HEK293 (cell line): ENCODE data around the gene UBAC2.
A peak's percentile ranks its signal among the peaks of the same experiment; 100 is the strongest.

Experiments used
- CTCF ChIA-PET: fragments of 350-600 bp; formaldehyde crosslinking; extraction: SDS; loops from one replicate; lab custom pipeline; 2021; ENCODE audit warnings: antibody characterized with exemption; lab: Yijun Ruan, JAX
- POLR2A ChIA-PET: fragments of 300-600 bp; formaldehyde crosslinking; extraction: SDS; loops from one replicate; lab custom pipeline; 2020; ENCODE audit warnings: antibody characterized with exemption, inconsistent platforms; lab: Yijun Ruan, JAX
- H3K27ac ChIP-seq: fragments of 200-500 bp; sonication (Bioruptor generic); 2 replicates; pipeline ENCODE4 v1.5.1; 2014; ENCODE audit warnings: low read depth, low read length, control low read depth, inconsistent platforms; ENCODE audit errors: extremely low read depth
- H3K36me3 ChIP-seq, 2 experiments: fragments of 200-500 bp in 1 of 2; sonication (Bioruptor generic) in 1 of 2; 1 replicate in 1 of 2; 2 replicates in 1 of 2; pipeline ENCODE4 v1.5.1; 2014 to 2017; ENCODE audit warnings: inconsistent platforms in 2 of 2, low read length in 2 of 2; ENCODE audit not compliant: control insufficient read depth in 2 of 2, insufficient read depth in 1 of 2
- H3K4me1 ChIP-seq: fragments of 200-500 bp; sonication (Bioruptor generic); 2 replicates; pipeline ENCODE4 v1.5.1; 2014; ENCODE audit warnings: mild to moderate bottlenecking, low read length, inconsistent platforms; ENCODE audit not compliant: control insufficient read depth, insufficient read depth
- H3K4me3 ChIP-seq: 2 replicates; pipeline ENCODE4 v1.5.1; 2011; ENCODE audit warnings: low read depth, mild to moderate bottlenecking, control low read depth, low read length, moderate library complexity
- H3K9me3 ChIP-seq: fragments of 200-500 bp; sonication (Bioruptor generic); 2 replicates; pipeline ENCODE4 v1.5.1; 2014; ENCODE audit warnings: low read depth, low read length, inconsistent platforms; ENCODE audit not compliant: control insufficient read depth, insufficient read depth
- EGR2 ChIP-seq: fragments of 450-650 bp; formaldehyde crosslinking; IDR thresholded peaks from 2 replicates; pipeline ENCODE4 v1.5.1; 2016; ENCODE audit warnings: low read depth, missing biosample characterization, missing genetic modification characterization
- INSM2 ChIP-seq: fragments of 450-650 bp; formaldehyde crosslinking; IDR thresholded peaks from 2 replicates; pipeline ENCODE4 v1.5.1; 2016; ENCODE audit warnings: missing biosample characterization, missing genetic modification characterization
- KLF7 ChIP-seq: fragments of 450-650 bp; formaldehyde crosslinking; IDR thresholded peaks from 2 replicates; pipeline ENCODE4 v1.5.1; 2016; ENCODE audit warnings: missing biosample characterization, missing genetic modification characterization, borderline replicate concordance
- KLF9 ChIP-seq: fragments of 450-650 bp; formaldehyde crosslinking; IDR thresholded peaks from 2 replicates; pipeline ENCODE4 v1.5.1; 2016; ENCODE audit warnings: missing biosample characterization, missing genetic modification characterization, low read depth
- PRDM1 ChIP-seq: fragments of 450-650 bp; formaldehyde crosslinking; IDR thresholded peaks from 2 replicates; pipeline ENCODE4; 2016; ENCODE audit warnings: missing biosample characterization, missing genetic modification characterization
- TSHZ1 ChIP-seq: fragments of 450-650 bp; formaldehyde crosslinking; IDR thresholded peaks from 2 replicates; pipeline ENCODE4 v1.5.1; 2016; ENCODE audit warnings: missing biosample characterization, missing genetic modification characterization, borderline replicate concordance
- ZNF121 ChIP-seq: fragments of 450-650 bp; formaldehyde crosslinking; IDR thresholded peaks from 2 replicates; pipeline ENCODE4 v1.5.1; 2016; ENCODE audit warnings: missing biosample characterization, missing genetic modification characterization
- ZNF26 ChIP-seq: fragments of 450-650 bp; formaldehyde crosslinking; IDR thresholded peaks from 2 replicates; pipeline ENCODE4 v1.5.1; 2016; ENCODE audit warnings: missing biosample characterization, missing genetic modification characterization
- ZNF423 ChIP-seq: fragments of 450-650 bp; formaldehyde crosslinking; IDR thresholded peaks from 2 replicates; pipeline ENCODE4 v1.5.1; 2016; ENCODE audit warnings: missing biosample characterization, missing genetic modification characterization
- ZNF624 ChIP-seq: fragments of 450-650 bp; formaldehyde crosslinking; IDR thresholded peaks from 2 replicates; pipeline ENCODE4 v1.5.1; 2017; ENCODE audit warnings: missing biosample characterization, missing genetic modification characterization
- ZNF629 ChIP-seq: fragments of 450-650 bp; formaldehyde crosslinking; IDR thresholded peaks from 2 replicates; pipeline ENCODE4 v1.5.1; 2017; ENCODE audit warnings: missing biosample characterization, missing genetic modification characterization
- ZNF677 ChIP-seq: fragments of 450-650 bp; IDR thresholded peaks from 2 replicates; pipeline ENCODE4 v1.5.0; 2018; ENCODE audit warnings: missing biosample characterization, mild to moderate bottlenecking, missing genetic modification characterization, moderate library complexity
- ZXDB ChIP-seq: fragments of 450-650 bp; formaldehyde crosslinking; IDR thresholded peaks from 2 replicates; pipeline ENCODE4 v1.5.1; 2016; ENCODE audit warnings: missing biosample characterization, missing genetic modification characterization

Gene UBAC2

GRCh38 chr13:99310382-99311031 is 109.9 kb downstream of the UBAC2 start:
- TF ChIP-seq PRDM1 (no peak), INSM2 (tag by site-specific recombination) (no peak), ZNF121 (no peak), KLF9 (tag by site-specific recombination) (no peak), ZNF624 (tag by site-specific recombination) (no peak), ZNF26 (tag by site-specific recombination) (no peak), KLF7 (tag by site-specific recombination) (no peak), ZNF677 (no peak), TSHZ1 (tag by site-specific recombination) (no peak), ZNF629 (no peak), ZXDB (tag by site-specific recombination) (no peak)
- H3K9me3 ChIP-seq = no peaks in the 10 kb centered on the region

GRCh38 chr13:99311137-99311536 is 110.5 kb downstream of the UBAC2 start:
- H3K4me1 ChIP-seq = peaks cover 17% of the 10 kb centered on the region
- CTCF ChIA-PET = no interaction called here
- POLR2A ChIA-PET = no interaction called here
- no peak overlapping the region for H3K4me3 ChIP-seq
- TF ChIP-seq EGR2 (tag by site-specific recombination) (0 out of 2 replicates have a peak, but pooled peaks have one; percentile 21), TSHZ1 (tag by site-specific recombination) (no peak), ZNF423 (tag by site-specific recombination) (no peak)
- TF ChIP-seq, all 188 proteins: peak for 1
- H3K9me3 ChIP-seq = no peaks in the 10 kb centered on the region
- no peak overlapping the region for H3K27ac ChIP-seq
- no peaks in the 10 kb centered on the region for H3K36me3 ChIP-seq

More at GRCh38 chr13:99310382-99311031, 109.9 kb downstream of the UBAC2 start:
- Histone ChIP-seq H3K4me1 (peaks cover 19% of the 10 kb centered on the region), H3K36me3 (no peaks in the 10 kb centered on the region), H3K4me3 (no peak overlapping the region), H3K27ac (no peak overlapping the region)
- ChIA-PET POLR2A (no interaction called here), CTCF (no interaction called here)
